Measurements from ENCODE around the gene B3GAT1.

Gene B3GAT1

GRCh38 chr11:134332782-134333181 lies 79.3 kb downstream of the B3GAT1 start:
- Histone ChIP-seq H3K9me2 (replicated peaks; ENCODE audit: insufficient read depth, low read length) (no peaks in the 10 kb centered on the region), H2AFZ (ENCODE audit: low read length) (no peak overlapping the region), H3K27me3 (replicated peaks; ENCODE audit: insufficient read depth, low read length) (no peaks in the 10 kb centered on the region), H3K9ac (ENCODE audit: low read length) (no peak overlapping the region), H3K4me3 (ENCODE audit: low read length) (no peak overlapping the region), H4K20me1 (ENCODE audit: insufficient read depth, low read length) (no peaks in the 10 kb centered on the region), H3K79me2 (ENCODE audit: low read length) (no peaks in the 10 kb centered on the region), H3K9me3 (replicated peaks; ENCODE audit: insufficient read depth, low read length) (no peaks in the 10 kb centered on the region), H3K4me2 (ENCODE audit: low read depth, low read length) (no peak overlapping the region), H3K36me3 (replicated peaks; ENCODE audit: insufficient read depth, low read length) (no peaks in the 10 kb centered on the region), H3F3A (ENCODE audit: insufficient read depth, low read length) (no peaks in the 10 kb centered on the region), H3K4me1 (ENCODE audit: low read length) (no peaks in the 10 kb centered on the region), H3K27ac (ENCODE audit: low read length) (no peak overlapping the region)
- no peak for DNase-seq
- TF ChIP-seq CTCF (IDR thresholded peaks at IDR 0.05; ENCODE audit: low read length) (no peak), EZH2phosphoT487 (IDR thresholded peaks at IDR 0.05; ENCODE audit: low read length) (no peak), EZH2 (optimal IDR thresholded peaks at IDR 0.05; ENCODE audit: low read depth, low read length) (no peak)

GRCh38 chr11:134332189-134332631 lies 79.8 kb downstream of the B3GAT1 start:
- Histone ChIP-seq H3K27me3 (replicated peaks; ENCODE audit: insufficient read depth, low read length) (no peaks in the 10 kb centered on the region), H3K9me3 (replicated peaks; ENCODE audit: insufficient read depth, low read length) (no peaks in the 10 kb centered on the region), H3K4me3 (ENCODE audit: low read length) (no peak overlapping the region), H2AFZ (ENCODE audit: low read length) (no peak overlapping the region), H3K79me2 (ENCODE audit: low read length) (no peaks in the 10 kb centered on the region), H3K9me2 (replicated peaks; ENCODE audit: insufficient read depth, low read length) (no peaks in the 10 kb centered on the region), H3K9ac (ENCODE audit: low read length) (no peak overlapping the region), H3K36me3 (replicated peaks; ENCODE audit: insufficient read depth, low read length) (no peaks in the 10 kb centered on the region), H4K20me1 (ENCODE audit: insufficient read depth, low read length) (no peaks in the 10 kb centered on the region), H3K4me2 (ENCODE audit: low read depth, low read length) (no peak overlapping the region), H3K27ac (ENCODE audit: low read length) (no peak overlapping the region), H3K4me1 (ENCODE audit: low read length) (no peaks in the 10 kb centered on the region), H3F3A (ENCODE audit: insufficient read depth, low read length) (no peaks in the 10 kb centered on the region)
- TF ChIP-seq CTCF (IDR thresholded peaks at IDR 0.05; ENCODE audit: low read length) (no peak), EZH2 (optimal IDR thresholded peaks at IDR 0.05; ENCODE audit: low read depth, low read length) (no peak), EZH2phosphoT487 (IDR thresholded peaks at IDR 0.05; ENCODE audit: low read length) (no peak)
- DNase-seq: no peak

- H3K79me2 ChIP-seq (ENCODE audit: low read length): no peaks in the 10 kb centered on the region
- TF ChIP-seq CTCF (IDR thresholded peaks at IDR 0.05; ENCODE audit: low read length) (no peak), EZH2 (optimal IDR thresholded peaks at IDR 0.05; ENCODE audit: low read depth, low read length) (no peak), EZH2phosphoT487 (IDR thresholded peaks at IDR 0.05; ENCODE audit: low read length) (no peak)
- H3K9me3 ChIP-seq (replicated peaks; ENCODE audit: insufficient read depth, low read length): no peaks in the 10 kb centered on the region
- no peaks in the 10 kb centered on the region for H4K20me1 ChIP-seq (ENCODE audit: insufficient read depth, low read length)
- H3K4me1 ChIP-seq (ENCODE audit: low read length): no peaks in the 10 kb centered on the region
- H3F3A ChIP-seq (ENCODE audit: insufficient read depth, low read length): no peaks in the 10 kb centered on the region
- no peaks in the 10 kb centered on the region for H3K9me2 ChIP-seq (replicated peaks; ENCODE audit: insufficient read depth, low read length)
- H2AFZ ChIP-seq (ENCODE audit: low read length): no peak within 1 kb of the TSS
- DNase-seq: no peak
- H3K27me3 ChIP-seq (replicated peaks; ENCODE audit: insufficient read depth, low read length): no peaks in the 10 kb centered on the region
- no peak within 1 kb of the TSS for H3K4me2 ChIP-seq (ENCODE audit: low read depth, low read length)
- H3K27ac ChIP-seq (ENCODE audit: low read length): no peak within 1 kb of the TSS
- H3K36me3 ChIP-seq (replicated peaks; ENCODE audit: insufficient read depth, low read length): no peaks in the 10 kb centered on the region
- H3K9ac ChIP-seq (ENCODE audit: low read length): no peak within 1 kb of the TSS
- no peak within 1 kb of the TSS for H3K4me3 ChIP-seq (ENCODE audit: low read length)
Measured at GRCh38 chr11:134331354-134332188, 80.5 kb downstream of the B3GAT1 start, which contains the start of gene GLB1L2. Gene GLB1L2 (plus strand): TSS chr11:134331988. CDS start chr11:134332062, 74 bp downstream.
